Adrenal gland (tissue), 12 donors: ENCODE data around the gene ZBTB5. TPM values are rescaled to one million over a fixed set of nuclear protein-coding genes. Genes with fewer than 3 reads are reported as not detected.

Experiments used
- DNase-seq, 7 donors: peaks; one replicate each; pipeline ENCODE4 v3.0.0-alpha.2; 2019 to 2020
- H3K27ac ChIP-seq, 5 donors: fragments of 200-600 bp; sonication (generic) in 4 of 5; 1 replicate in 3 of 5; 2 replicates in 2 of 5; pipeline versions ENCODE4 v1.5.1 to v1.8.0; 2016 to 2020; ENCODE audit warnings: mild to moderate bottlenecking in 1 of 5
- H3K27me3 ChIP-seq: fragments of 200-600 bp; 2 replicates; pipeline ENCODE4 v1.8.0; 2021
- H3K36me3 ChIP-seq, 2 donors: fragments of 200-600 bp; replicated peaks in 1 of 2; 1 replicate in 1 of 2; 2 replicates in 1 of 2; pipeline versions ENCODE4 v1.5.1 to v1.8.0; 2018 to 2022
- H3K4me1 ChIP-seq, 2 donors: fragments of 200-600 bp; replicated peaks in 1 of 2; 1 replicate in 1 of 2; 2 replicates in 1 of 2; pipeline versions ENCODE4 v1.5.1 to v1.8.0; 2018 to 2021
- H3K4me3 ChIP-seq, 4 donors: fragments of 200-600 bp; sonication (generic) in 3 of 4; one replicate each; pipeline ENCODE4 v1.5.1; 2016 to 2018
- H3K9me3 ChIP-seq, 3 donors: fragments of 200-600 bp; sonication (generic) in 1 of 3; replicated peaks in 1 of 3; 1 replicate in 2 of 3; 2 replicates in 1 of 3; pipeline versions ENCODE4 v1.5.1 to v1.8.0; 2016 to 2021
- CTCF ChIP-seq, 6 experiments: fragments of 450-650 bp in 4 of 6; fragments of 200-600 bp in 2 of 6; sonication (generic) in 1 of 6; IDR thresholded peaks; 1 replicate in 5 of 6; 2 replicates in 1 of 6; pipeline versions ENCODE4 v1.5.1 to v1.8.0; 2016 to 2021; ENCODE audit warnings: antibody characterized with exemption in 6 of 6, mild to moderate bottlenecking in 2 of 6, moderate library complexity in 1 of 6
- POLR2A ChIP-seq, 2 donors: fragments of 450-650 bp; IDR thresholded peaks; one replicate each; pipeline ENCODE4 v1.6.1; 2017; ENCODE audit warnings: antibody characterized with exemption in 2 of 2, mild to moderate bottlenecking in 2 of 2, moderate library complexity in 1 of 2
- WGBS, 4 donors: extraction: QIAGEN DNeasy Blood & Tissue Kit in 2 of 4; methylation state at CpG; one replicate each; pipeline versions ENCODE4 v1.1.5 to v1.1.7; 2013 to 2017; 5-methylcytosine and 5-hydroxymethylcytosine counted together
- intact Hi-C, 2 donors: fragments of 100-400 bp; cut with DNase I; formaldehyde crosslinking; loops; one replicate each; pipeline versions ENCODE4 v1.14.1 to v1.15.0; 2022 to 2023
- polyA plus RNA-seq, 3 donors: library from polyadenylated mRNA; stranded (reverse); fragments of 200-250 nt in 2 of 3; fragments of 350-450 nt in 1 of 3; fragmentation: Illumina TruSeq in 1 of 3; extraction: RNeasy Lipid Tissue Mini Kit (QIAGEN cat#74804) in 1 of 3; gene quantifications; one replicate each; pipeline ENCODE4 v1.2.3, GENCODE V29; 2013 to 2014
- total RNA-seq, 9 donors: library from RNA; depleted of rRNA in 4 of 9; stranded (reverse); fragments of >200 nt in 4 of 9; fragments of 120-200 nt in 1 of 9; fragmentation: NEBNext Ultra II Directional in 1 of 9; extraction: Animal tissue kit (Norgen Biotek cat#: 25700) in 1 of 9; gene quantifications; one replicate each; pipeline versions ENCODE4 v1.1.0 to v1.2.4, GENCODE V29; 2013 to 2023
- donor health status: healthy with polysubstance abuse.
- donor health status: Bipolar disorder and iron deficiency.
- donor health status: DM: yes; HTN: yes; CAD: no.
- donor health status: DM: no; HTN: no; CAD: no.
- donor health status: DM: no; HTN: no; CAD: no.
- donor health status: DM: yes; HTN: yes; CAD: no.

The ZBTB5 gene
- total and polyA plus RNA-seq, 12 donors = 2.3 to 19.6 (median 10.6) TPM

- Histone ChIP-seq H3K4me3 (no peak overlapping the region), H3K9me3 (no peaks in the 10 kb centered on the region), H3K27me3 (no peaks in the 10 kb centered on the region), H3K36me3 (no peaks in the 10 kb centered on the region), H3K4me1 (peaks cover 18% of the 10 kb centered on the region in 2 donors), H3K27ac (no peak overlapping the region)
- intact Hi-C loops = no loop called here
- no peak for TF ChIP-seq CTCF (IDR thresholded peaks at IDR 0.05)
- TF ChIP-seq POLR2A (IDR thresholded peaks at IDR 0.05) = no peak
- DNase-seq = no peak
- 85 to 90% (median 89%) methylated on average over 20 to 22 of the region's 22 CpGs for WGBS, 4 donors
These were observed 56.1 kb downstream of the ZBTB5 start for GRCh38 chr9:37408933-37409710.

GRCh38 chr9:37407468-37407867 is 57.8 kb downstream of the ZBTB5 start:
- Histone ChIP-seq H3K27ac (no peak overlapping the region), H3K27me3 (no peaks in the 10 kb centered on the region), H3K4me1 (peaks cover 18% of the 10 kb centered on the region in 2 donors), H3K4me3 (no peak overlapping the region), H3K9me3 (no peaks in the 10 kb centered on the region), H3K36me3 (no peaks in the 10 kb centered on the region)
- WGBS, 4 donors = 64 to 76% (median 74%) methylated on average over 2 of the region's 2 CpGs
- intact Hi-C loops = no loop called here
- DNase-seq = no peak
- TF ChIP-seq POLR2A (IDR thresholded peaks at IDR 0.05) (no peak), CTCF (IDR thresholded peaks at IDR 0.05) (no peak)

GRCh38 chr9:37406603-37407401 is 58.4 kb downstream of the ZBTB5 start:
- TF ChIP-seq POLR2A (IDR thresholded peaks at IDR 0.05) (no peak), CTCF (IDR thresholded peaks at IDR 0.05) (no peak)
- no peak for DNase-seq
- no peaks in the 10 kb centered on the region for H3K36me3 ChIP-seq
- intact Hi-C loops = no loop called here
- H3K4me3 ChIP-seq = no peak overlapping the region
- H3K27ac ChIP-seq = no peak overlapping the region
- no peaks in the 10 kb centered on the region for H3K9me3 ChIP-seq
- H3K27me3 ChIP-seq = no peaks in the 10 kb centered on the region
- WGBS, 4 donors = 95% methylated on average over 11 of the region's 11 CpGs
- peaks cover 17 to 18% of the 10 kb centered on the region in 2 donors for H3K4me1 ChIP-seq

GRCh38 chr9:37405764-37406380 is 59.4 kb downstream of the ZBTB5 start:
- no peak for TF ChIP-seq CTCF (IDR thresholded peaks at IDR 0.05)
- H3K4me3 ChIP-seq = no peak overlapping the region
- whole genome bisulfite sequencing, 4 donors = 52 to 72% (median 67%) methylated on average over 10 of the region's 10 CpGs
- H3K27me3 ChIP-seq = no peaks in the 10 kb centered on the region
- no peaks in the 10 kb centered on the region for H3K36me3 ChIP-seq
- H3K9me3 ChIP-seq = no peaks in the 10 kb centered on the region
- intact Hi-C loops = no loop called here
- DNase-seq = no peak
- peaks cover 14 to 18% of the 10 kb centered on the region in 2 donors for H3K4me1 ChIP-seq
- peak overlapping the region in 4 of 5 donors; percentile 30 to 68 (median 38) for H3K27ac ChIP-seq
